ENCODE data around the gene TRAP1.

TRAP1 gene

DNA sequence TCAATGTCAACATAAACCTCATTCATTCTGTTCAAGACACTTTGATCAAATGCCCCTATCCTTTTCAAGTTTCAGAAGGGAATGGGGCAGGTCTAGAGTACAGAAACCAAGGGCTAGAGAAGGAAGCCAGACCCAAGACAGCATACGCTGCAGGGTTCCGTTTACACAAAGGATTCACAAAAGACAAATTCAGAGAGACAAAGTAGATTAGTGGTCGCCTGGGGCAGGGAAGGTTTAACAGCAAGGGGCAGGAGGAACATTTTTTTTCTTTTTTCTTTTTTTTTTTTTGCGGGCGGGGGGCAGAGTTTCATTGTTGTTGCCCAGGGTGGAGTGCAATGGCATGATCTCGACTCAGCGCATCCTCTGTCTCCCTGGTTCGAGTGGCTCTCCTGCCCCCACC, 19.9 kb upstream of the TRAP1 start:
- no peak for DNase-seq (ENCODE audit: insufficient read length, low spot score)
- no peak for FAIRE-seq

DNA sequence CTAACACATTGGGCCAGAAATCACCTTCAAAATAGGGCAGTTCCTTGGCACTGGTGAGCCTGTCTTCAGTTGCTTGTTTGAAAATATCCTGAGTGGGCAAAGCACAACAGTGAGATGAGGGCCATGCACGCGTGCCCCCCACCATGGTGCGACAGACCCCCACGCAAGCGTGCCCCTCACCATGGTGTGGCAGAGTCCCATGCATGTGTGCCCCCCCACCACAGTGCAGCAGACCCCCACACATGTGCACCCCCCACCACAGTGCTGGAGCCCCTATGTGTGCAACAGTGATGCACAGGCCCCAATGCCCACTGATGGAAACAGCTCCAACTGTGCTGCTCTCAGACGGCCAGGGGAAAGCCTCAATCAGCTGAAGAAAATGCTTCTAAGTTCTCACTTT, 18.8 kb upstream of the TRAP1 start:
- no peak for FAIRE-seq
- DNase-seq (ENCODE audit: insufficient read length, low spot score), result no peak

DNA sequence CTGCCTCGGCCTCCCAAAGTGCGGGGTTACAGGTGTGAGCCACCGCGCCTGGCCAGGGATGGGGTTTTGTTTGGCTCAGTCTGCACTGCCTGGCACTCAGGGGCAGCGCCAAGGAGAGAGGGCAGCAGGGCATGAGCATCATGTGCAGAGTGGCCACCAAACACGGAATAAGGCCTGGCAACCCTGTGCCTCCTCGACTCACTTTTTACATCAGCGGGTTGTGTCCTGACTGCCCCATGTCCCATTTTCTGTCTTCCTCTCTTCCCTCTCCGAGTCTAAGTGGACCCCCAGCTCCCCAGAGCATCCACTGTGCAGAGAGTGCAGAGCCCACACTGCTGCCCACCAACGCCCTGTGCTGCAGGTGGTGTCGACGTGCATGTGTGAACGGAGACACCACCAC, 18.2 kb upstream of the TRAP1 start:
- FAIRE-seq (no peak), DNase-seq (ENCODE audit: insufficient read length, low spot score) (no peak)

DNA sequence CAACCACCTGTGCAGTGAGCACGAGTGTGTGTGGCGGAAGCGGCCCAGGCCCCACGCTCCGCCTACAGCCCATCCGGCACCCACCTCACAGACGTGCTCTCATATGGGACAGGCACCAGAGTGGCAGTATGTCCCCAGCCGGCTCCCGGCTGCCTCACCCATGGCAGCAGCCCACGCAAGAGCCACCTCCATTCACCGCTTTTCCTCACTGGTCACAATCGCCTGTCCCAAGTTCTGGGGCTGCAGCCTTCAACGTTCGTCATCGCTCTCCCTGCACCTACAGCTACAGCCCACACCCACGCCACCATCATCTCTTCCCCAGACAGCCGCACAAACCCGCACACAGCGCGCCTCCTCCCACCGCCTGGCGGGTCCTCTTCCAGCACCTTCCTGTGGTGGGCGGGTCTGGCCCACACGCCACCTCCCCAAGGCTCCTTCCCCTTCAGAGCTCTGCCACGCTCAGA, 17.5 kb upstream of the TRAP1 start:
- FAIRE-seq (no peak), DNase-seq (ENCODE audit: insufficient read length, low spot score) (no peak)

DNA sequence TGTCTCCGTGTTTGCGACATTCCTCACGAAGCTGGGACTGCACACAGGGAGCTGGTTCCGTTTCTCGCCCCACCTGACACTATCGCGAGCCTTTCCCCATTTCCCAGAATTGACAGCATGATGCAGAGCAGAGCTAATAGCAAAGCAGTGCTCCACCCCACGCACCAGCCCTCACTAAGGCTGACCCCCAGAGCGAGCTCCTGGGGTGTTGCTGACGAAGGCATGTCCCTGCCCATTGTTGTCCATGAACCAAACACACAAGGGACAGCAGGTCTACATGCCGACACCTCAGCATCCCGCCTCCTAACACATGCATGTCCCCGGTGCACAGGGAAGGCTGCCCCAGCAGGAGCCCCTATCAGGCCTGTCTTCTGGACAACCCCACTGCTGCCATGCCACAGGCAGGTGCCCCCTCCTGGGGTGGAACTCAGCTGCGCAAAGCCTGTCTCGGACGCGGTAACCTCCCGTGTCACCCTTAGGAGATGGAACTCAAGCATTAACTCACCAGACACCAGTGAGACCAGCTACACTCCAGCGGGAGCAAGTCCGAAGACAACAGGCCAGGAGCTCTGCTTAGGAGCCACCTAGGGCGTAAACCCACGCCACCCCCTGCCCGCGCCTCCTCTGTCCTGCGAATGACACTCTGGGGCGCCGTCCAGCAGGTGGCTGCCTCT, 16.9 kb upstream of the TRAP1 start:
- FAIRE-seq (no peak), DNase-seq (ENCODE audit: insufficient read length, low spot score) (no peak)

DNA sequence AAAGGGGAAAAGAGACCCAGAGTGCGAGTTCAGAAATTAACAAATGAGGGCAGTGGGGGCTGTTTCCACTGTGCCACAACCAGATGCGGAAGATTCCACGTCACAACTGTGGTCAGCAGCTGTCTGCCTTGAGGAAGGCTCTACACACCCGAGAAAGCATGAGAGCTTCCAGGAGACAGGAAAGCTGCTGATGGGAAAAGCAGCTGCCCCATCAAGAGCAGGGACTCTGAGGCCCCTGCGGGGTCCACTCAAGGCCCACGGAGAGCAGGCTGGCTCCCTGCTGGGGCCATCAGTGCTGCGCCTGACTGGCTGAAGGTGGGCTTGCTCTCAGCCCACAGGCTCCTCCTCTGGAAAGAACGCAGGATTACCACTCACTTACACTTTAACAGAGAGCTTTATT, 14.8 kb upstream of the TRAP1 start:
- FAIRE-seq (no peak), DNase-seq (ENCODE audit: insufficient read length, low spot score) (no peak)

DNA sequence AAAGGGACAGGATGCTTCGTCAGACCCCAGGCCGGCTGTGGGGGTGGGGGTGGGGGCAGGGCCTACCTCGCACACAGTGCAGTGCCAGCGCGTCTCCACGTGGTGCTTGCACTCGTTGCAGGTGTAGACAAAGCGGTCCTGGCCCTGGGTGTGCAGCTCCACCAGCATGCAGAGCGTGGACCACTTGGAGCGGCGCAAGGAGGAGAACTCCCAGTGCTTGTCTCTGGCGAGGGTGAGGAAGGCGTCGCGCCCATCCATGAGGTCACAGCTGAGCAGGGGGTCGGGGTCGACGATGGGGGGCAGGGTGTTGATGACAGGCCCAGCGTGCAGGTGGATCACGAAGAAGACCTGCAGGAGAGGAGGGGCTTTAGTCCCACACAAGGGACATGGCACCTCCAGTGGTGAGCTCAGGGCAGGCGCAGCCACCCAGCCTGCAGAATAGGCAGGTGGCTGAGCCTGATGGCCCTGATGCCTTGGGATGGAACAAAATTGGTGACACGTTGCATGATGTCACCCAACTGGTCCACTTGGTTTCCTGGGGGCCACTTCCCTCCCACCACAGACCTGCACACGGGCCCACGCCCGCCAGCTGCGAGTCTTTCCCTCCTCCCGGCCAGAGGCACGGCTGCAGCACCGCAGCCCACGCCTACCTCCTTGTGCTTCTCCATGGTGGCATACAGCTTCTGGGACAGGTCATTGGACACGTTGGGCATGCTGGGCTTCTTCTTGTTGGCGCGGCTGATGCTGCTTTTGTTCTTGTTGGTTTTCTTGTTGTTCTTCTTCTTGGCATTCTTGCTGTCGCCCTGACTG, 14.0 kb upstream of the TRAP1 start:
- FAIRE-seq, result no peak

DNA sequence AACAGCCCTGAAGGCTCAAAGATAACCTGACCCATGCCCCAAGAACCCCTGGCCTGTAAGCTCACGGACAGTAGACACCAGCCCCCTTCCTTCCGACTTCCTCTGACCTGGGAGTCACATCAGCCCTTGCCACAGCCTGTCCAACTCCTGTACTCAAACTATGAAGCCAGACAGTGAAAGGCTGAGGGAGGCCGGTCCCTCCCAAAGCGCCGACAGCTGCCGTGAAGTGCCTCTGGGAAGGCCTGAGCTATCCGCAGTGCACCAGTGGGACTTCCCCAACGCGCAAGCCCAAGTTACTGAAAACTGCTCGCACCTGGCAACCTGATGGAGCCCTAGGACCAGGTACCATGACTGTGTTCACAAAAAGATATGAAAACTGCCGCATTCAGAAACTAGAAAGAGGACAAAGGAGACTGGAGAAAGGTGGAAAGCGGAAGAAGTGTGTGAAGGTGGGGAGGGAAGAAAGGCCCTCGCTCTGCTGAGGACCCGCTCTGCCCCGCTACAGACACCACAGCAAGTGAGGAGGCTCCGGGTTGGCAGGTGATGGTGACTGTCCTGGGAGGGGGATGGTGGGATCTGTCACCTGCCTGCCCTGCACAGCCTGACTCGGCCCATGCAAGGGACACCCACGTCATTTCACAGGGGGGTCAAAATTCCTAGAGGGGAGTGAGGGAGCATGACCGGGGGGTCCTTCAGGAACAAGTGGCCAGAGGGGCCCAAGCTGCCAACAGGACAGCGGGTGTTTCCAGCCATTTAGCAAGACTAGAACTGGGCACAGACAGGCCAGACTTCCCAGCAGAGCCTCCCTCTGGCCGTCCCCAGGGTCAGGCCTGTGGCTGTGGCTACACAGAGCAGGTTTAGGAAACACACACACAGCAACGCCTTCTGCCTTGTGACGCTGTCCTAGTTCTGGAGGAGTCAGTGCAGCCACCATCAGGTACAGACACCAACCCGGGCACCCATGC, 13.1 kb upstream of the TRAP1 start:
- DNase-seq (ENCODE audit: insufficient read length, low spot score), result no peak
- FAIRE-seq, result no peak

More for the DNA sequence above, 14.0 kb upstream of the TRAP1 start:
- no peak for DNase-seq (ENCODE audit: insufficient read length, low spot score)

DNA sequence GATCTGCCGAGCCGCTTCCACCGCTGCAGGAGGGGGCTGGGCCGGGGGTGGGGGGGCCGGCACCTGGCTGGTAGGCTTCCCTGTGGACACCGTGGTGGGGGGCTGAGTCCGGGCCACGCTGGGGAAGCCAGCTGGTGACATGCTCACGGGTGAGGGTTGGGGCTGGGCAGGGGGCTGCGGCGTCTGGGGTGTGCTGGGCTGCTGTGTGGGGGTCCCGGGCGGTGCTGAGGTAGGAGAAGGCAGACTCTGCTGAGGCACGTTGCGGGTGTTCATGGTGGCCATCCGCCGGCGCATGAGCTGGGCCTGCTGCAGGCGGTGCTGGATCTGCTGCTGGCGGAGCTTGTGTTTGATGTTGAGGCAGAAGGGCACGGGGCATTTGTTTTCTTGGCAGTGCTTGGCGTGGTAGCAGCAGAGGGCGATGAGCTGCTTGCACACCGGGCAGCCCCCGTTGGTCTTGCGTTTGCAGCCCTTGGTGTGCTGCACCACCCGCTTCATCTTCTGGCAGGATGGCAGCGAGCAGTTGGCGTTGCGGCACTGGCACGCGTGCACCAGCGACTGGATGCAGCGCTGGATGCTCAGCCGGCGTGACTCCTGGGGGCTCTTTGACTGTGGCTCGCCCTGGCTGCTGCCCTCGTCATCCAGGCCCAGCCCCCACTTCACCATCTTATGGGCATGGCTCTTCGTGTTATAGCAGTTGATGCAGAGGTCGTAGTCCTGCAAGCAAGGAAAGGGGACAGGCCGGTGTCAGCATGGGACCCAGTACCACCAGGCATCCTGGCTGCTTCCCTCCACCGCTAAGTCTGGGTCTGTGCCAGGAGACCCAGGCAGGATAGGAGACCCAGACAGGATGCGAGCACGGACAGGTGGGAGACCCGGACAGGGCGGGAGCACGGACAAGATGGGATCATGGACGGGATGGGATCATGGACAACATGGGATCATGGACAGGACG, 12.1 kb upstream of the TRAP1 start:
- no peak for DNase-seq (ENCODE audit: insufficient read length, low spot score)
- no peak for FAIRE-seq

DNA sequence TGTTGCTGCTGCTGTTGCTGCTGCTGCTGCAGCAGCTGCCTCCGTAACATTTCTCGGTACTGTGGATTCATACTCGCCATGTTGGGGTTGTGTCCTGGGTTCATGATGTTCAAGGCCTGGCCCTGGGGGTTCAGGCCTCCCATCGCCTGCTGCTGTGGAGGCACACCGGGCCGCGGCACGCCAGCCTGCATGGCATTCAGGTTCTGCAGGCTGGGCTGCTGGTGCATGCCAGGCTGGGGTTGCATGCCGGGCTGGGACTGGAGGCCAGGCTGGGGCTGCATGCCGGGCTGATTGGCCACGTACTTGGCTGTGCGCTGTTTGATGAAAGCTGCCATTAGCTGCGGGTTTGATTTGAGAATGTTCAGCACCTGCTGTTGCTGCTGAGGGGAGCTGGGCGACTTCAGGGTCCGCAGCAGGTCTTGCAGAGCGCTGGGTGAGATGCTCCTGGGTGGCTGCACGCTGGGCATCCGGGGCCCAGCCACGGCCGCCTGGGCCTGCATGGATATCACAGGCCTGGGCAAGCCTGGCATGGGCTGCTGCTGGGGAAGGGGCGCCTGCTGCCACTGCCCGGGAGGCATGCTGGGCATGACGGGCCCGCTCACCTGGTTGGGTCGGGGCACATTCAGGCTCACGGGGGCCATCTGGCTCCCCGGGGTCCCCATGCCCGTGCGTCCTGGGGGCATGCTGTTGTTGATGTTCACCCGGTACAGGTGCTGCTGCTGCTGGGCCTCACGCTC, 11.3 kb upstream of the TRAP1 start:
- no peak for FAIRE-seq

DNA sequence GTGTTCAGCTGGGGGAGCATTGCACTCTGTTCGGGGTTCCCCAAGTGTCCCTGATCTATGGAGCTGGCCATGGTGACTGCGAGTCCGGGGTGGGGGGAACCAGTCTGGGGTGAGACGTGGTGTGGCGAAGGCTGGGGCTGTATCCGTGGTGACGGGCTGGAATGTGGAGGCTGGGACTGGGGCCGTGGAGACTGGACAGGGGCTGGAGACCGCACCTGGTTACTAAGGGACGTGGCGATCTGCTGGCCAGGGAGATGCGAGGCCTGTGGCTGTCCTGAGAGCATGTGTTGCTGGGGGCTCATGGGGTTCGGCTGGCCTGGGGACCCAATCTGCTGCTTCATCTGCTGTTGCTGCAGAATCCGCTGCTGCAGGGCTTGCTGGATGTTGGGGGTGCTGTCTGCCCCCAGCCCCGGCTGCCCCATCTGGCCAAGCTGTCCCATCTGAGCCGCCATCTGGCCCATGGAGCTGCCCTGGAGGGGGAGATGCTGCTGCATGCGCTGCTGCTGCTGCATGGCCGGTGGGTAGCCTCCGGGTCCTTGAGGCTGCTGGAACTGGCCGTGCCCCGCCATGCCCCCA, 10.6 kb upstream of the TRAP1 start:
- FAIRE-seq (no peak), DNase-seq (ENCODE audit: insufficient read length, low spot score) (no peak)

More for the DNA sequence above, 11.3 kb upstream of the TRAP1 start:
- no peak for DNase-seq (ENCODE audit: insufficient read length, low spot score)

DNA sequence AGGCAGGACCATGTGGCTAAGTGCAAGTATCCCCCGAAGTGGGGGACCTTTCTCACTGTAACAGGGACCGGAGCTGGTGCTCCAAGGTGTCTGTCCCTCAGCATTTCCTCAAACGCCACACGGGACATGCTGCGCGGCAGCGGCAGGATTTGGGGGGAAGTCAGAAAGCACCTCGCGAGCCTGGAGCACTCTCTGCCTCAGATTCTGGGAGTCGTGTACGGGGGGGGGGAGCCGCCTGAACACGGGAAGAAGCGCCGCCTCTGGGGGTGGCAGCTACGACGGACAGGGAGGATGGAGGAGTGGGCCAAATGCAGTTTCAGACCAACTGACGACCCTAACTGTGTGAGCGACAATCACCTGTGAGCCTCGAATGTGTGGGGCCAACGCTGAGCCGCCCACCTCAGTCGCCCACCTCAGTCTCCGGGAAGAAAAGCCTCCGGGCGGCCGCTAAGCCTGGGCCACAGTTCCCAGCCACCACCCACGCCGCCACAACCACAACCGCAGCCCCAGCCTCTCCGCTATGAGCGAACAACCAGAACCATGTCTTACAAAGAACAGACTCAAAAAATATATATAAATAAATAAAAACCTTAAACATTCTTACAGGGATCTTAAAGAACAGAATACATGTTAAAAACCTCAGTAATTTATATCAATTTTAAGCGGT, 8.8 kb upstream of the TRAP1 start:
- no peak for FAIRE-seq

DNA sequence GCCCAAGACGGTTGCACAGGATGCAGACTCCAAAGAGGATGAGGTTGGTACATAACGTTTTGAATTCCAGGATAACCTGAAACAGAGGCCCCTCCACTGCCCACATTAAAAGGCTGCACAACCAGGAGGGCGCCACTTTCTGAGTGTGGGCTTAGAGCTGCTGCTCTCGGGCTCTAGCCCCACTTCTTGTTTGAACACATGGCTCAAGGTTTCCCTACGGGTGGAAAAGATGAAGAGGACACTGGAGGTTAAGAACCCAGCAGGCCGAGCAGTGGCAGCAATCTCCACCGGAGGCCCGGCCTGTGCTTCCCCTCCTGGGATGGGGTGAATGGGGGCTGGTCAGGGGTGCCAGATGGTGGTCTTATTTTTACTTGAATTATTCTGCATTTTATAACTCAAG, 8.0 kb upstream of the TRAP1 start:
- DNase-seq (ENCODE audit: insufficient read length, low spot score) (no peak), FAIRE-seq (no peak)

More for the DNA sequence above, 8.8 kb upstream of the TRAP1 start:
- no peak for DNase-seq (ENCODE audit: insufficient read length, low spot score)

DNA sequence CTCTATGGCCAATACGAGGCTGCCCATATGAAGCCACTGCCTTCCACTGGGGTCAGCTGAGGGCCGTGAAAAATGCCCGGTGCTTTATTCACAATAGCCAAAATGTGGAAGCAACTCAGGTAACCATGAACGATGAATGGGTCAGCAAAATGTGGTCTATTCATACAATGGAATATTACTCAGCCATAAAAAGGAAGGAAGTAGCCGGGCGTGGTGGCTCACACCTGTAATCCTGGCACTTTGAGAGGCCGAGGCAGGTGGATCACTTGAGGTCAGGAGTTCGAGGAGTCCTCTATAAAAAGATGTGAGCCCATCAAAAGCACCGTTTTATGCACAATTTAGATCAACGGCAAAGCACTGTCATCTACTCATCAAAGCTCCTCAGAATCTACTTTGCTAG, 5.2 kb upstream of the TRAP1 start:
- no peak for DNase-seq (ENCODE audit: insufficient read length, low spot score)
- FAIRE-seq, result no peak

DNA sequence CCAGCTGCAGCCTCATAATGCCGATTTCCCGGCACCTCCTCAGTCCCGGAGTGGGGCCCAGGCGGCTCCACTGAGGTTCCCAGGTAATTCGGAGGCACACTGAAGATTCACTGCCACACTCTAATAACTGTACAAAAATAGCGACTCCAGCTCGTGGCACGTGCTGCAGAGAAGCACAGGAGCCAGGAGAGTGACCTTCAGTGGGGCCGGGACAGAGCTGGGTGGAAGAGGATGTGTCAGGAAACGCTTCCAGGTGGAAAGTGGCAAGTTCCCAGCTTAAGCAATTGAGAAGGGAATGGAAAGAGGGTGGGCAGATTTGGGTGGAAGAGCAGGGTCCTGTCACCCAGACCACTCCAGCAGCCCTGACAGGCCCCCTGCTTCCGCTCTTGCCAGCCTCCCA, 3.1 kb upstream of the TRAP1 start:
- DNase-seq (ENCODE audit: insufficient read length, low spot score) (no peak), FAIRE-seq (no peak)

DNA sequence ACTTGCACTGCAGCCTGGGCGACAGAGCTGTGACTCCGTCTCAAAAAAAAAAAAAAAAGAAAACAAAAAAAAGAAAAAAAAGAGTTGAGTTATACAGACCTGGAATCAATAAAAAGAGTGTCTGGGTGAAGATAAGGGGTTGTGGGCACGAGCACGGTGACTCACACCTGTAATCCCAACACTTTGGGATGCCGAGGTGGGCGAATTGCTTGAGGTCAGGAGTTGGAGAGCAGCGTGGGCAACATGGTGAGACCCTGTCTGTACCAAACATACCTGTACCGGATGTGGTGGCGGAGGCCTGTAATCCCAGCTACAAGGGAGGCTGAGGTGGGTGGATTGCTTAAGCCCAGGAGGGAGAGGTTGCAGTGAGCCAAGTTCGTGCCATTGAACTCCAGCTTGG, 1.3 kb upstream of the TRAP1 start:
- no peak for DNase-seq (ENCODE audit: insufficient read length, low spot score)
- no peak for FAIRE-seq

DNA sequence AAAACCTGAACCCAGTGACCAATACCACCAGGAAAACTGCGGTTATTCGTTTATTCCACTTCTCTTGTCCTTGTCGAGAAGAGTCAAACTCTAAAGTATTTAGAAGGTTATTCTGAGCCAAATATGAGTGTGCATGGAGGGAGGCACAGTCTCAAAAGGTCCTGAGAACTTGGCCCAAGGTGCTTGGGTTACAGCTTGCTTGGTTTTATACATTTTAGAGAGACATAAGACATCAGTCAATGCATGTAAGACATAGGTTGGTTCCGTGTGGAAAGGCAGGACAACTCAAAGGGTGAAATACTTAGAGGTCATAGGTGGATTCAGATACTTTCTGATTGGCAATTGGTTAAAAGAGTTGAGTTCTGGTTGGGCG, 681 bp upstream of the TRAP1 start:
- no peak for FAIRE-seq
- DNase-seq (ENCODE audit: insufficient read length, low spot score), result no peak

DNA sequence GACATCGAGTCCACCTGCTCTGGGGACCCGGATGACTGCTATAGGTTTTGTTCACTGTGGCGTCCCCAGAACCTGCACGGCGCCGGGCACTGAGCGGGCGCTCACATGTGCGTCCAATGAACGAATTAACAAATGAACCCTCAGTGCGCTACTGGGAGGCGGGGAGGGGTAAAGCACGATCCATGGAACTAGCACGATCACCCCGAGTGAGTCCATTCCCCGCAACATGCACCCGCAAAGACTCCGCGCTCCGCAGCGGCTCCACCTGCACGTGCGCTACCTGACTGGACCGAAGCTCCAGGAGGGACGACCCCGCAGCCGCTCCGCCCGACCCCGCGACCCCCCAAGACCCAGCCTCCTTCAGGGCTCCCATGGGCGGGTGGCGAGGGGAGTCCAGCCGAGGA, 491 bp downstream of the TRAP1 start:
- DNase-seq (ENCODE audit: insufficient read length, low spot score) (peak; percentile 25), FAIRE-seq (peak; percentile 59)

DNA sequence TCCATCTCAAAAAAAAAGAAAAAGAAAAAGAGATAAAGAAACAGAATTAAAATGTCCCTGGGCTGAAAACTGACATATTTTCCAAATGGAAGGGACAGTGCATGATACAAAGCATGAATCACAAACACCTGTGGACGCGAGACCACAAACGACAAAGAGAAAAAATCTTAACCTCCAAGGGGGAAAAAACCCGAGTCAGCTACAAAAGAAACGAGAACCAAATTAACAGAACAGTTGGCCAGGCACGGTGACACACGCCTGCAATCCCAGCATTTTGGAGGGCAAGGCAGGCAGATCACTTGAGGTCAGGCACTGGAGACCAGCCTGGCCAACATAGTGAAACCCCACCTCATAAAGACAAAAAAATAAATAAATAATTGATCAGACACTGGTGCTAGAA, 1.9 kb downstream of the TRAP1 start:
- FAIRE-seq (no peak), DNase-seq (ENCODE audit: insufficient read length, low spot score) (no peak)

Data from GM19239 (cell line).